ENCODE measurements around the gene COL9A1.

Gene COL9A1

GRCh38 chr6:70286905-70287304, 16.0 kb downstream of the COL9A1 start:
- no peak for DNase-seq (ENCODE audit: low spot score)

GRCh38 chr6:70285201-70285600, 17.7 kb downstream of the COL9A1 start:
- no peak for DNase-seq (ENCODE audit: low spot score)

GRCh38 chr6:70282919-70283461, 19.9 kb downstream of the COL9A1 start:
- no peak for DNase-seq (ENCODE audit: low spot score)

GRCh38 chr6:70282312-70282918, 20.5 kb downstream of the COL9A1 start:
- DNase-seq (ENCODE audit: low spot score), result no peak

GRCh38 chr6:70281923-70282311, 21.0 kb downstream of the COL9A1 start:
- DNase-seq (ENCODE audit: low spot score), result no peak

GRCh38 chr6:70280400-70280853, 22.5 kb downstream of the COL9A1 start:
- no peak for DNase-seq (ENCODE audit: low spot score)

- no peak for DNase-seq (ENCODE audit: low spot score)
Measured at GRCh38 chr6:70277470-70277869, 25.4 kb downstream of the COL9A1 start.

- no peak for DNase-seq (ENCODE audit: low spot score)
Measured at GRCh38 chr6:70274338-70274737, 28.5 kb downstream of the COL9A1 start.

- DNase-seq (ENCODE audit: low spot score), result no peak
Measured at GRCh38 chr6:70272071-70272470, 30.8 kb downstream of the COL9A1 start.

GRCh38 chr6:70270287-70271005, 32.4 kb downstream of the COL9A1 start:
- DNase-seq (ENCODE audit: low spot score), result no peak

GRCh38 chr6:70266142-70266541, 36.7 kb downstream of the COL9A1 start:
- DNase-seq (ENCODE audit: low spot score), result no peak

- DNase-seq (ENCODE audit: low spot score), result no peak
Measured at GRCh38 chr6:70264306-70264705, 38.6 kb downstream of the COL9A1 start.

- no peak for DNase-seq (ENCODE audit: low spot score)
Measured at GRCh38 chr6:70258483-70258882, 44.4 kb downstream of the COL9A1 start.

GRCh38 chr6:70257768-70258273, 45.1 kb downstream of the COL9A1 start:
- DNase-seq (ENCODE audit: low spot score), result no peak

- no peak for DNase-seq (ENCODE audit: low spot score)
Measured at GRCh38 chr6:70254784-70255183, 48.1 kb downstream of the COL9A1 start.

GRCh38 chr6:70253923-70254322, 49.0 kb downstream of the COL9A1 start:
- DNase-seq (ENCODE audit: low spot score), result no peak

- no peak for DNase-seq (ENCODE audit: low spot score)
Measured at GRCh38 chr6:70252604-70253003, 50.3 kb downstream of the COL9A1 start.

GRCh38 chr6:70246118-70246517, 56.8 kb downstream of the COL9A1 start:
- no peak for DNase-seq (ENCODE audit: low spot score)

GRCh38 chr6:70241991-70242420, 60.9 kb downstream of the COL9A1 start:
- no peak for DNase-seq (ENCODE audit: low spot score)

GRCh38 chr6:70241031-70241430, 61.9 kb downstream of the COL9A1 start:
- no peak for DNase-seq (ENCODE audit: low spot score)

- DNase-seq (ENCODE audit: low spot score), result no peak
Measured at GRCh38 chr6:70236343-70236742, 66.5 kb downstream of the COL9A1 start.

- DNase-seq (ENCODE audit: low spot score), result no peak
Measured at GRCh38 chr6:70234561-70235236, 68.2 kb downstream of the COL9A1 start.

- DNase-seq (ENCODE audit: low spot score), result no peak
Measured at GRCh38 chr6:70231311-70231710, 71.6 kb downstream of the COL9A1 start.
